ENCODE data around the gene TUBB8B. TPM values are rescaled to one million over a fixed set of nuclear protein-coding genes. Genes with fewer than 3 reads are reported as not detected.

Gene TUBB8B
- not detected for total RNA-seq

GRCh38 chr18:49176-49665 is at the start of gene TUBB8B:
TUBB8B (minus strand) TSS chr18:49615; CDS start chr18:49557, 58 bp downstream.

Small RNA genes lying within 50 kb of the gene (small RNA-seq; reads per million reads assigned to genes)
- not detected for gene AP001005.2 (ENCODE audit: low replicate concordance)

Other genes with a start within 250 kb of the TUBB8B start
- 23.5 TPM for gene USP14, start 108.9 kb upstream of the TUBB8B start, total RNA-seq
- gene THOC1, start 218.4 kb upstream of the TUBB8B start, total RNA-seq, result 95.9 TPM

Data from metanephros (tissue), 2 donors.